Measurements from ENCODE around the gene EPS8L3. TPM values are rescaled to one million over a fixed set of nuclear protein-coding genes. Genes with fewer than 3 reads are reported as not detected.

EPS8L3 gene
- polyA plus RNA-seq, 1 donor (not counting 4 experiments of a cell fraction or from before 2014, with no cell fraction given): not detected

DNA sequence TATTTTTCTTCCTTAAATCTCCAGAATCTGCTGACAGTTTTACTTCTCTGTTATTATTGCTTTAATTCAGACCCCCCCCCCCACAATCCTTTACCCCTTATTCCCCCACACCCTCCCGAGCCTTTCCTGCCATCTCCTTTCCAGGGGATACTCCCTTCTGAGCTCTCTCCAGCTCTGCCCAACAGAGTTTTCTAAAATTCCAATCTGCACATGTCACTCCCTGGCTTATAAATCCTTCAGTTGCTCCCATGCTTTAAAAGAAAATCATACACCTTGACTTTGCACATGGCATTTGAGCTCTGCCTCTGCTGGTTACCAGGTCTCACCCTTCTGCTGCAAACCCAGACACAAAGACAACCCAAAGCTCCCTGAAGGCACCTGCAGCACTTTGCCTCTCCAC is 11.7 kb upstream of the EPS8L3 start:
- H3K4me3 ChIP-seq (ENCODE audit: control insufficient read depth in 2 of 3, extremely low read depth in 1 of 3, insufficient read depth in 2 of 3, low read depth in 1 of 3, low read length in 3 of 3): no peak overlapping the region
- peaks cover 2% of the 10 kb centered on the region for H3K4me1 ChIP-seq (ENCODE audit: control insufficient read depth, extremely low read depth, insufficient read depth, low read length)
- H3K9me1 ChIP-seq (ENCODE audit: control insufficient read depth, extremely low read depth, insufficient read depth, low read length): no peaks in the 10 kb centered on the region
- no peak for FAIRE-seq
- no peaks in the 10 kb centered on the region for H3K36me3 ChIP-seq (ENCODE audit: control insufficient read depth in 2 of 2, extremely low read depth in 1 of 2, insufficient read depth in 2 of 2, low read length in 2 of 2)
- DNase-seq (ENCODE audit: low read depth, low spot score): no peak
- H3K4me2 ChIP-seq (ENCODE audit: control insufficient read depth, extremely low read depth, insufficient read depth, low read depth, low read length): no peak overlapping the region
- H3K9ac ChIP-seq (ENCODE audit: control insufficient read depth, extremely low read depth, insufficient read depth, low read length): no peak overlapping the region
- dilution Hi-C loops (cut with MboI; ENCODE audit: extremely low pct_ligation_motif_present, low sequenced_read_pairs): no loop called here
- H3K27me3 ChIP-seq (ENCODE audit: control insufficient read depth, extremely low read depth, insufficient read depth, low read length): no peaks in the 10 kb centered on the region
- no peaks in the 10 kb centered on the region for H3K9me3 ChIP-seq (ENCODE audit: control insufficient read depth, low read depth, low read length)
- H4K20me1 ChIP-seq (ENCODE audit: control insufficient read depth, extremely low read depth, insufficient read depth, low read length): no peaks in the 10 kb centered on the region
- no peak overlapping the region for H3K27ac ChIP-seq (ENCODE audit: control insufficient read depth, insufficient read depth, low read length)
- no peak overlapping the region for H2AFZ ChIP-seq (ENCODE audit: control insufficient read depth, low read length)
- no peak for TF ChIP-seq EZH2 (IDR thresholded peaks at IDR 0.05; ENCODE audit: low read length)
- TF ChIP-seq, protein P1, sequence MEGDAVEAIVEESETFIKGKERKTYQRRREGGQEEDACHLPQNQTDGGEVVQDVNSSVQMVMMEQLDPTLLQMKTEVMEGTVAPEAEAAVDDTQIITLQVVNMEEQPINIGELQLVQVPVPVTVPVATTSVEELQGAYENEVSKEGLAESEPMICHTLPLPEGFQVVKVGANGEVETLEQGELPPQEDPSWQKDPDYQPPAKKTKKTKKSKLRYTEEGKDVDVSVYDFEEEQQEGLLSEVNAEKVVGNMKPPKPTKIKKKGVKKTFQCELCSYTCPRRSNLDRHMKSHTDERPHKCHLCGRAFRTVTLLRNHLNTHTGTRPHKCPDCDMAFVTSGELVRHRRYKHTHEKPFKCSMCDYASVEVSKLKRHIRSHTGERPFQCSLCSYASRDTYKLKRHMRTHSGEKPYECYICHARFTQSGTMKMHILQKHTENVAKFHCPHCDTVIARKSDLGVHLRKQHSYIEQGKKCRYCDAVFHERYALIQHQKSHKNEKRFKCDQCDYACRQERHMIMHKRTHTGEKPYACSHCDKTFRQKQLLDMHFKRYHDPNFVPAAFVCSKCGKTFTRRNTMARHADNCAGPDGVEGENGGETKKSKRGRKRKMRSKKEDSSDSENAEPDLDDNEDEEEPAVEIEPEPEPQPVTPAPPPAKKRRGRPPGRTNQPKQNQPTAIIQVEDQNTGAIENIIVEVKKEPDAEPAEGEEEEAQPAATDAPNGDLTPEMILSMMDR (optimal IDR thresholded peaks at IDR 0.05 in 1 of 3, IDR thresholded peaks at IDR 0.05 in 1 of 3, conservative IDR thresholded peaks at IDR 0.05 in 1 of 3; ENCODE audit: extremely low read depth in 1 of 3, insufficient read depth in 2 of 3, low read length in 3 of 3): no peak
- no peaks in the 10 kb centered on the region for H3K79me2 ChIP-seq (ENCODE audit: control insufficient read depth, insufficient read depth, low read length)

DNA sequence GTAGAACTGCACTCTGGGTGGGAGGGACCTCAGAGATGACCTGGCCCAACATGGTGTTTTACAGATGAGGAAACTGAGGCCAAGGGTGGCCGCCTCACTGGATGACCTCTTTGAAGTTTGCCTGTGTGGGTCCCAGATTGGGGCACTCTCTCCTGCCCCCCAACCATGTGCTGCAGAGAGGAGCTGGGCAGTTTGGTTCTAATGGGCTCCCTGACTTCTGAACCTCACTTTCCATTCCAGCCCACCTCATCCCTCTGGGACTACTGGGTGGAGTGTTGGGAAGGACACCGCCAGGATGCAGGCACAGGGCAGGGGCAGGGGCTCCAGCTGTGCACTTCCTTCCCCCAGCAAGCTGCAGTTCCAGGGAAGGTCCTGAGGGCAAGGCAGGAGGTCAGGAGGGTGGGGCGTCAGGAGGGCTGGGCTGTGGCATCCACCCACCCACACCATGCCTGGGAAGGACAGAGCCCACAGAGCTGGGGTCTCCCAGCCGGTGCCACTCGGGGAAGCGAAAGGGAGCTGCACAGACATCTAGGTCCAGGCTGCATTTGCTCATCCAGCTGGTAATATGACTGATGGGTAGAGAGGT is 10.3 kb upstream of the EPS8L3 start:
- Histone ChIP-seq H3K4me1 (ENCODE audit: control insufficient read depth, extremely low read depth, insufficient read depth, low read length) (peaks cover 2% of the 10 kb centered on the region), H3K4me3 (ENCODE audit: control insufficient read depth in 2 of 3, extremely low read depth in 1 of 3, insufficient read depth in 2 of 3, low read depth in 1 of 3, low read length in 3 of 3) (no peak overlapping the region), H4K20me1 (ENCODE audit: control insufficient read depth, extremely low read depth, insufficient read depth, low read length) (no peaks in the 10 kb centered on the region), H3K27ac (ENCODE audit: control insufficient read depth, insufficient read depth, low read length) (no peak overlapping the region), H2AFZ (ENCODE audit: control insufficient read depth, low read length) (no peak overlapping the region), H3K27me3 (ENCODE audit: control insufficient read depth, extremely low read depth, insufficient read depth, low read length) (no peaks in the 10 kb centered on the region), H3K79me2 (ENCODE audit: control insufficient read depth, insufficient read depth, low read length) (no peaks in the 10 kb centered on the region), H3K9me3 (ENCODE audit: control insufficient read depth, low read depth, low read length) (no peaks in the 10 kb centered on the region), H3K9ac (ENCODE audit: control insufficient read depth, extremely low read depth, insufficient read depth, low read length) (no peak overlapping the region), H3K36me3 (ENCODE audit: control insufficient read depth in 2 of 2, extremely low read depth in 1 of 2, insufficient read depth in 2 of 2, low read length in 2 of 2) (no peaks in the 10 kb centered on the region), H3K4me2 (ENCODE audit: control insufficient read depth, extremely low read depth, insufficient read depth, low read depth, low read length) (no peak overlapping the region), H3K9me1 (ENCODE audit: control insufficient read depth, extremely low read depth, insufficient read depth, low read length) (no peaks in the 10 kb centered on the region)
- FAIRE-seq (no peak), DNase-seq (ENCODE audit: low read depth, low spot score) (no peak)
- no peak for TF ChIP-seq EZH2 (IDR thresholded peaks at IDR 0.05; ENCODE audit: low read length)
- TF ChIP-seq, protein P1 (optimal IDR thresholded peaks at IDR 0.05 in 1 of 3, IDR thresholded peaks at IDR 0.05 in 1 of 3, conservative IDR thresholded peaks at IDR 0.05 in 1 of 3; ENCODE audit: extremely low read depth in 1 of 3, insufficient read depth in 2 of 3, low read length in 3 of 3): no peak
- dilution Hi-C loops (cut with MboI; ENCODE audit: extremely low pct_ligation_motif_present, low sequenced_read_pairs): no loop called here

Data from keratinocyte (primary cell).